HG02884 (cell line): ENCODE results near the gene MIGA1.
A peak's percentile ranks its signal among the peaks of the same experiment; 100 is the strongest.
"Not testable (repeated sequence)": the region's sequence is repeated elsewhere in the genome, so short reads cannot be mapped to it uniquely, and the experiment has no call there.

Source experiments
- ATAC-seq: cut with Tn5 transposase; IDR thresholded peaks from one replicate; pipeline ENCODE4 v1.9.1; 2021; ENCODE audit warnings: mild to moderate bottlenecking, moderate library complexity; ENCODE audit not compliant: unreplicated experiment

The MIGA1 gene

GRCh38 chr1:77779529-77780281 is at the start of gene MIGA1:
Gene MIGA1 (plus strand): TSS chr1:77779649. CDS start chr1:77783253, 3,604 bp downstream.
- peak; percentile 96 for ATAC-seq

GRCh38 chr1:77732090-77732489 is 47.4 kb upstream of the MIGA1 start:
- no peak for ATAC-seq

- no peak for ATAC-seq
Observed at GRCh38 chr1:77739235-77739634, 40.2 kb upstream of the MIGA1 start.

- no peak for ATAC-seq
Observed at GRCh38 chr1:77741316-77741715, 38.1 kb upstream of the MIGA1 start.

- no peak for ATAC-seq
Observed at GRCh38 chr1:77742011-77742555, 37.4 kb upstream of the MIGA1 start.

GRCh38 chr1:77744576-77744975 is 34.9 kb upstream of the MIGA1 start:
- no peak for ATAC-seq

GRCh38 chr1:77749489-77749888 is 30.0 kb upstream of the MIGA1 start:
- not testable (repeated sequence) for ATAC-seq

- no peak for ATAC-seq
Observed at GRCh38 chr1:77756052-77756754, 23.2 kb upstream of the MIGA1 start.

- no peak for ATAC-seq
Observed at GRCh38 chr1:77757066-77757584, 22.3 kb upstream of the MIGA1 start.

- no peak for ATAC-seq
Observed at GRCh38 chr1:77757603-77758002, 21.8 kb upstream of the MIGA1 start.

- ATAC-seq: peak; percentile 95
Observed at GRCh38 chr1:77759071-77760028, 20.1 kb upstream of the MIGA1 start, which contains the start of gene USP33. Gene USP33 (minus strand): TSS chr1:77759852. CDS start chr1:77741697, 18,155 bp downstream.

- ATAC-seq: no peak
Observed at GRCh38 chr1:77762072-77762476, 17.4 kb upstream of the MIGA1 start.

- ATAC-seq: no peak
Observed at GRCh38 chr1:77768006-77768405, 11.4 kb upstream of the MIGA1 start.

- no peak for ATAC-seq
Observed at GRCh38 chr1:77776007-77776700, 3.3 kb upstream of the MIGA1 start.

- ATAC-seq: no peak
Observed at GRCh38 chr1:77781683-77782082, 2.2 kb downstream of the MIGA1 start.

GRCh38 chr1:77783141-77783540 is 3.7 kb downstream of the MIGA1 start:
- no peak for ATAC-seq

GRCh38 chr1:77786093-77786741 is 6.8 kb downstream of the MIGA1 start:
- not testable (repeated sequence) for ATAC-seq

GRCh38 chr1:77794550-77794949 is 15.1 kb downstream of the MIGA1 start:
- no peak for ATAC-seq

- ATAC-seq: no peak
Observed at GRCh38 chr1:77796695-77797405, 17.4 kb downstream of the MIGA1 start.
